GM18505 (cell line): ENCODE measurements around the gene ALK.

Experiments
- ATAC-seq: cut with Tn5 transposase; IDR thresholded peaks from one replicate; pipeline ENCODE4 v1.9.1; 2021; ENCODE audit not compliant: unreplicated experiment
- POLR2A ChIP-seq: IDR thresholded peaks from 4 replicates; pipeline ENCODE4 v1.6.1; 2011; ENCODE audit warnings: borderline replicate concordance; ENCODE audit not compliant: insufficient read depth, insufficient read length; ENCODE audit errors: extremely low read depth

The ALK gene

GRCh38 chr2:29780906-29781305 lies 140.5 kb downstream of the ALK start:
- no peak for ATAC-seq
- TF ChIP-seq POLR2A = no peak

GRCh38 chr2:29777161-29777560 lies 144.2 kb downstream of the ALK start:
- no peak for ATAC-seq
- no peak for TF ChIP-seq POLR2A

DNA sequence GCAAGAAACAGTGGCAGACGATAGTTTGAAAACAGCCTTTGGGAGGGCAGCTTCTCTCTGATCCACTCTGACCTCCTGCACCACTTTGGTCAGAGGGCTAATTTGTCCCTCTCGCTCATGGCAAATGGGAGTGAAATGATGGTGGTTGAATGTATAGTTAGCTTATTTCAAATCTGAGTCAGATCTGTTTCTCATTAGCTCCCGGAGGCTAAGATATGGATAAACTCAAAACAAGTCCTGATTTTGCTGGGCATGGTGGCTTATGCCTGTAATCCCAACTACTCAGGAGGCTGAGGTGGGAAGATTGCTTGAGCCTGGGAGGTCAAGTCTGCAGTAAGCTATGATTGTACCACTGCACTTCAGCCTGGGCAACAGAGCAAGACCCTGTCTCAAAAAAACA lies 145.0 kb downstream of the ALK start:
- no peak for ATAC-seq
- no peak for TF ChIP-seq POLR2A

- TF ChIP-seq POLR2A = no peak
- ATAC-seq = no peak
Measured at GRCh38 chr2:29775937-29776336, 145.4 kb downstream of the ALK start.

GRCh38 chr2:29774624-29775023 lies 146.8 kb downstream of the ALK start:
- TF ChIP-seq POLR2A = no peak
- no peak for ATAC-seq

DNA sequence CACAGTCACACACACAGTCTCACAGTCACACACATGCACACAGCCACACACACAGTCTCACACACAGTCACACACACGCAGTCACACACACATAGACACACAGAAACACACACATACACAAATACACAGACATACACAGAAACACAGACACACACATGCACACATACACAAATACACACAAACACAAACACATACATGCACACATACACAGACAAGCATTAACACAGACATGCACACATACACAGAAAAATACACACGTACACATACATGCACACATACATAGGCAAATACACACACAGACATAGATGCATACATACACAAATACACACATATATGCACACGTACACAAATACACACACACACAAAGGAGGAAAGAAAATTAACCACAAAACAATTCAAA lies 150.5 kb downstream of the ALK start:
- ATAC-seq = no peak
- TF ChIP-seq POLR2A = no peak

- ATAC-seq = no peak
Measured at GRCh38 chr2:29769847-29770246, 151.5 kb downstream of the ALK start.

DNA sequence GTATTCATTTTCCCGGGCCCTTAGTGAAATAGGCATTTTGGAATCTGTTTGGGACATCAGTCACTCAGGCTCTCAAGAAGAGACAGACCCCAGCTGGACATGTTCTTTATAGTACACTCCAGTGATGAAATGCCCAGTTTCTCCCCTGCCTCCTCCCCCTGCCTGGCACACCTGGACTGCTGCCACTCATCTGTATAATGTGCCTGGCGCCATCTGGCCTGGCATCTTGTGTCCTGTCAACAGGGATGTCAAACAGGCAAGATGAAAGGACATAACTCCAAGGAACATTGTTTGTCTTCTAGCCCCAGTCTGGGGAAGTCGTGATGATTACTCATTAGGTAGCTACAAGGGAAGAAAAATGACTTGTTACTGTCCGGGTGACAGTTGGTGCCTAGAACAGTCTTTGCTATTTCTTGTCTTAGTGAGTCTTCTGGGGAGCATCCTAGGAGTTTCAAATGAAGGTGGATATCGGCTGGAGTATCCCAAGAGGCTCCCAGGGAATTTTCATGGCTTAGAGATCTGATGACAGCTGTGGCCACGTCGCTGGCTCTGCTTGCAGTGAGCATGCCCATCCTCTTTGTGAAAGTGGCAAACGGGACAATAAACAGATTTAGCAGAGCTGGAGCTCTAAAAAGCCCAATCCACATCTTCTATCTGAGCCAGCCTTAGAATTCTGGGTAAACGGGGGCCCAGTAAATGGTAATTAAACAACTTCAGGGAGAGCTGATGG lies 153.6 kb downstream of the ALK start:
- ATAC-seq = no peak
- no peak for TF ChIP-seq POLR2A

More at GRCh38 chr2:29769847-29770246, 151.5 kb downstream of the ALK start:
- no peak for TF ChIP-seq POLR2A

DNA sequence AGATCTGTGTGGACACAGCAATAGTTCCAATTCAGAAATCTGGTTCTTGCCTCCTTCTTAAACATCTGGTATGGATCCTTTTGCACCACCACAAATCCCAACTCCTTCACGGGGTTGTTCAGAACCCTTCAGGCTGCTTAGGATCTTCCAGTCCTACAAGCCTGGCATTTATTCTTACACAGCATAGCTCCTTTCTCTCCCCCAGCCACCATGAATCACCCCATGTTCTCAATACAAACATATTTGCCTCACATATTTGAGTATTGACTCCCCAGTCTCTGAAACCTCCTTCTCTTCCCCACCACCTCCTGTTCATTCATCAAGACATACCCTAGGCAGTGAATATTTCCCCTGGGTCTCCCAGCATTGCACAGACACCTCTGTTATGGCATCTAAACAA lies 155.2 kb downstream of the ALK start:
- TF ChIP-seq POLR2A = no peak
- ATAC-seq = no peak

- no peak for TF ChIP-seq POLR2A
- ATAC-seq = no peak
Measured at GRCh38 chr2:29765721-29766120, 155.7 kb downstream of the ALK start.

- no peak for ATAC-seq
- TF ChIP-seq POLR2A = no peak
Measured at GRCh38 chr2:29763371-29763770, 158.0 kb downstream of the ALK start.

- no peak for ATAC-seq
- TF ChIP-seq POLR2A = no peak
Measured at GRCh38 chr2:29762239-29762638, 159.1 kb downstream of the ALK start.

DNA sequence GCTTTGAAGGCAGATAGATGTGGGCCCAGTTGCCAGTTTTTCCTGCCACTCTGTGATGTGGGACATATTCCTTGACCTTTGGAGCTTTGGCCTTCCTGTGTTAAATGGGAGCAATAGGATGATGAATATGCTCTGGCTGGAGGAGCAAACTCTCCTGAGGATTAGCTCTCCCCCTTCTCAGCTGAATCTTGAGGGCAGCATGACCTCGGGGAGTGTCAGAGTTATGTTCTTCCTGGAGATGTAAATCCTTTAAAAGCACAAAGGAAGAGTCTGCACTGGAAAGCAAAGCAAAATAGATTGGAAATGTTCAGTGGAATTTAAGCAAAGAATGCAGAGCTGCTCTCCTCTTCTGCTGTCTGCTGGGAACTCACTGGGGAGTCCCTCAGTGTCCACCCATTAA lies 160.1 kb downstream of the ALK start:
- no peak for ATAC-seq
- TF ChIP-seq POLR2A = no peak

- TF ChIP-seq POLR2A = no peak
- ATAC-seq = no peak
Measured at GRCh38 chr2:29760008-29760407, 161.4 kb downstream of the ALK start.

GRCh38 chr2:29759360-29759759 lies 162.0 kb downstream of the ALK start:
- no peak for TF ChIP-seq POLR2A
- ATAC-seq = no peak

- no peak for TF ChIP-seq POLR2A
- no peak for ATAC-seq
Measured at GRCh38 chr2:29755829-29756228, 165.6 kb downstream of the ALK start.

GRCh38 chr2:29755233-29755632 lies 166.2 kb downstream of the ALK start:
- TF ChIP-seq POLR2A = no peak
- no peak for ATAC-seq
